IMR-90 (cell line): ENCODE results near the gene HMG20B. TPM values are rescaled to one million over a fixed set of nuclear protein-coding genes. Genes with fewer than 3 reads are reported as not detected.

Source experiments
- ATAC-seq: fragments of 200-7000 bp; cut with Tn5 transposase; 2 replicates; pipeline ENCODE4 v1.9.1; 2020; ENCODE audit warnings: low read depth, mild to moderate bottlenecking, moderate library complexity
- BruUV-seq: library from RNA; stranded (reverse); fragments of 400-500 nt; replicated peaks from 2 replicates; lab custom pipeline; 2021; lab: Mats Ljungman, UMichigan
- CTCF ChIA-PET: fragments of 300-600 bp; formaldehyde crosslinking; extraction: SDS; loops from one replicate; lab custom pipeline; 2021; ENCODE audit warnings: antibody characterized with exemption; lab: Yijun Ruan, JAX
- POLR2A ChIA-PET: fragments of 300-600 bp; sonication (Branson Sonifier 250); formaldehyde crosslinking; loops from one replicate; lab custom pipeline; 2022; ENCODE audit warnings: antibody characterized with exemption; ENCODE audit not compliant: unreplicated experiment; lab: Charles Lee
- DNase-seq: peaks from one replicate; pipeline ENCODE4 v3.0.0; 2013
- H2AFZ ChIP-seq: replicated peaks from 2 replicates; pipeline ENCODE3; 2013; ENCODE audit warnings: low read length, mild to moderate bottlenecking; ENCODE audit not compliant: poor library complexity
- H2AK5ac ChIP-seq: 2 replicates; pipeline ENCODE4 v1.6.1; 2013; ENCODE audit warnings: low read depth, low read length, inconsistent platforms
- H2AK9ac ChIP-seq: replicated peaks from 2 replicates; pipeline ENCODE3; 2013; ENCODE audit warnings: mild to moderate bottlenecking, low read depth, low read length, moderate library complexity; ENCODE audit not compliant: poor library complexity
- H2BK120ac ChIP-seq: 2 replicates; pipeline ENCODE4 v1.6.1; 2013; ENCODE audit warnings: low read depth, low read length, inconsistent platforms
- H2BK15ac ChIP-seq: 3 replicates; pipeline ENCODE4 v1.6.1; 2013; ENCODE audit warnings: low read depth, low read length, inconsistent platforms
- H2BK20ac ChIP-seq: 2 replicates; pipeline ENCODE4 v1.6.1; 2013; ENCODE audit warnings: low read depth, mild to moderate bottlenecking, inconsistent platforms, low read length, moderate library complexity
- H2BK5ac ChIP-seq: 2 replicates; pipeline ENCODE4 v1.6.1; 2013; ENCODE audit warnings: mild to moderate bottlenecking, low read depth, low read length, inconsistent platforms; ENCODE audit not compliant: poor library complexity, severe bottlenecking
- H3K14ac ChIP-seq: replicated peaks from 2 replicates; pipeline ENCODE4 v1.6.1; 2013; ENCODE audit warnings: low read depth, low read length, inconsistent platforms
- H3K18ac ChIP-seq: 2 replicates; pipeline ENCODE4 v1.6.1; 2013; ENCODE audit warnings: low read depth, low read length, control low read depth
- H3K23ac ChIP-seq: 2 replicates; pipeline ENCODE4 v1.6.1; 2013; ENCODE audit warnings: low read depth, low read length, inconsistent platforms
- H3K27ac ChIP-seq: 2 replicates; pipeline ENCODE4 v1.5.1; 2013; ENCODE audit warnings: mild to moderate bottlenecking, control low read depth, low read length; ENCODE audit not compliant: insufficient read depth
- H3K27me3 ChIP-seq: 2 replicates; pipeline ENCODE4 v1.6.1; 2013; ENCODE audit warnings: low read length; ENCODE audit not compliant: control insufficient read depth, insufficient read depth
- H3K36me3 ChIP-seq: 2 replicates; pipeline ENCODE4 v1.6.1; 2013; ENCODE audit warnings: low read length, mixed read lengths; ENCODE audit not compliant: control insufficient read depth, insufficient read depth
- H3K4ac ChIP-seq: 2 replicates; pipeline ENCODE4 v1.6.1; 2013; ENCODE audit warnings: low read depth, low read length, inconsistent platforms
- H3K4me1 ChIP-seq: 2 replicates; pipeline ENCODE4 v1.6.1; 2013; ENCODE audit warnings: low read length, mixed read lengths; ENCODE audit not compliant: control insufficient read depth, insufficient read depth
- H3K4me2 ChIP-seq: 2 replicates; pipeline ENCODE4 v1.6.1; 2013; ENCODE audit warnings: low read depth, mild to moderate bottlenecking, control low read depth, low read length, moderate library complexity
- H3K4me3 ChIP-seq: 2 replicates; pipeline ENCODE4 v1.5.1; 2013; ENCODE audit warnings: low read depth, mild to moderate bottlenecking, control low read depth, low read length, moderate library complexity; ENCODE audit not compliant: insufficient read depth
- H3K56ac ChIP-seq: 2 replicates; pipeline ENCODE4 v1.6.1; 2013; ENCODE audit warnings: low read length, inconsistent platforms; ENCODE audit not compliant: insufficient read depth; ENCODE audit errors: extremely low read depth
- H3K79me1 ChIP-seq, 2 experiments: 2 replicates each; pipeline ENCODE4 v1.6.1; 2013; ENCODE audit warnings: low read length in 2 of 2, inconsistent platforms in 1 of 2, low read depth in 1 of 2
- H3K9ac ChIP-seq: 2 replicates; pipeline ENCODE4 v1.6.1; 2013; ENCODE audit warnings: low read depth, low read length, control low read depth
- H3K9me1 ChIP-seq: 2 replicates; pipeline ENCODE4 v1.6.1; 2013; ENCODE audit warnings: low read length, inconsistent platforms; ENCODE audit not compliant: insufficient read depth
- H3K9me3 ChIP-seq: 2 replicates; pipeline ENCODE4 v1.6.1; 2013; ENCODE audit warnings: low read length; ENCODE audit not compliant: control insufficient read depth, insufficient read depth
- H4K20me1 ChIP-seq: 2 replicates; pipeline ENCODE4 v1.6.1; 2013; ENCODE audit warnings: low read length, inconsistent platforms; ENCODE audit not compliant: insufficient read depth
- H4K5ac ChIP-seq: 2 replicates; pipeline ENCODE4 v1.6.1; 2013; ENCODE audit warnings: mild to moderate bottlenecking, low read depth, low read length, control low read depth
- H4K8ac ChIP-seq, 2 experiments: 2 replicates each; pipeline ENCODE4 v1.6.1; 2013; ENCODE audit warnings: low read depth in 2 of 2, low read length in 2 of 2, control low read depth in 1 of 2, inconsistent platforms in 1 of 2
- H4K91ac ChIP-seq: 2 replicates; pipeline ENCODE4 v1.6.1; 2013; ENCODE audit warnings: low read depth, low read length, inconsistent platforms; ENCODE audit not compliant: insufficient read depth
- CTCF ChIP-seq: conservative IDR thresholded peaks from 2 replicates; pipeline ENCODE4 v1.5.1; 2012; ENCODE audit warnings: mild to moderate bottlenecking, low read depth, low read length, improper control_type of control experiment
- FOS ChIP-seq: fragments of 150-350 bp; IDR thresholded peaks from 2 replicates; pipeline ENCODE4 v1.6.1; 2016; ENCODE audit warnings: low read depth, low read length
- MAZ ChIP-seq: IDR thresholded peaks from 2 replicates; pipeline ENCODE4 v1.6.1; 2012; ENCODE audit warnings: low read depth, mild to moderate bottlenecking, low read length, improper control_type of control experiment, moderate library complexity, borderline replicate concordance
- MXI1 ChIP-seq: IDR thresholded peaks from 2 replicates; pipeline ENCODE4 v1.6.1; 2012; ENCODE audit warnings: low read depth, mild to moderate bottlenecking, low read length, moderate library complexity, borderline replicate concordance
- NFE2L2 ChIP-seq: fragments of 150-350 bp; IDR thresholded peaks from 2 replicates; pipeline ENCODE4 v1.6.1; 2016; ENCODE audit warnings: low read depth, mild to moderate bottlenecking, low read length
- POLR2A ChIP-seq: IDR thresholded peaks from 2 replicates; pipeline ENCODE4 v1.6.1; 2012; ENCODE audit warnings: mild to moderate bottlenecking, low read depth, low read length
- SMC3 ChIP-seq: fragments of 150-350 bp; IDR thresholded peaks from 2 replicates; pipeline ENCODE4 v1.6.1; 2016; ENCODE audit warnings: low read depth, mild to moderate bottlenecking, antibody characterized with exemption, low read length, moderate library complexity
- WGBS, 2 experiments: methylation state at CpG; one replicate each; pipeline versions ENCODE4 v1.1.5 to v1.1.7; 2013; ENCODE audit warnings: missing lambda C conversion rate in 2 of 2; ENCODE audit not compliant: insufficient read length in 1 of 2; ENCODE audit errors: extremely low coverage in 2 of 2; 5-methylcytosine and 5-hydroxymethylcytosine counted together
- dilution Hi-C: fragments of 300-500 bp; cut with HindIII; formaldehyde crosslinking; loops from one replicate; pipeline ENCODE4 v1.14.3; 2018; ENCODE audit warnings: low sequenced_read_pairs; ENCODE audit not compliant: unreplicated experiment
- in situ Hi-C: fragments of 300-500 bp; cut with MboI; formaldehyde crosslinking; loops from 3 replicates; pipeline ENCODE4 v1.14.3; 2019; ENCODE audit warnings: low sequenced_read_pairs, inconsistent platforms, mixed read lengths
- intact Hi-C: fragments of 100-400 bp; cut with micrococcal nuclease; formaldehyde crosslinking; loops from 2 replicates; pipeline ENCODE4 v1.10.0; 2022
- polyA plus RNA-seq, 3 experiments: library from polyadenylated mRNA; depleted of rRNA; stranded (reverse); fragments of >200 nt; gene quantifications; 2 replicates each; pipeline ENCODE4 v1.2.3, GENCODE V29; 2012; ENCODE audit warnings: low replicate concordance in 1 of 3
- total RNA-seq: library from RNA; depleted of rRNA; stranded (reverse); fragments of >200 nt; gene quantifications from 2 replicates; pipeline ENCODE4 v1.2.3, GENCODE V29; 2012
- TF ChIP-seq, protein P1 (sequence below): fragments of 150-350 bp; IDR thresholded peaks from 2 replicates; pipeline ENCODE4 v1.6.1; 2017; ENCODE audit warnings: mild to moderate bottlenecking, antibody characterized with exemption, low read length, low read depth

HMG20B gene
- total and polyA plus RNA-seq, 2 of the 4 experiments (the other 2 are of a cell fraction), result 57.5 to 63.8 TPM

DNA sequence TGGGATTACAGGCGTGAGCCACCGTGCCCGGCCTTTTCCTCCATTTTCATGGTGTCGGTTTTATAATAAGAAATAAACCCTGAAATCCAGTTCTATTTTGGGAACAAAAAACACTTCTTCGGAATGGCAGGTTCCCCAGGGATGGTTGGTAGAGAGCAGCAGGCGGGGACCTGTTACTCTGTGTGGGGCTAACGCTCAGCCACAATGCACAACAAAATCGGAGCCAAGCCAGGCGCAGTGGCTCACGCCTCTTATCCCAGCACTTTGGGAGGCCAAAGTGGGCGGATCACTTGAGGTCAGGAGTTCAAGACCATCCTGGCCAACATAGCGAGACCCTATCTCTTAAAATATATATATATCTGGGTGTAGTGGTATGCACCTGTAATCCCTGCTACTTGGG is 28.3 kb downstream of the HMG20B start:
- Histone ChIP-seq H3K4me3 (no peak overlapping the region), H2AK9ac (no peak overlapping the region), H3K23ac (no peak overlapping the region), H4K20me1 (no peaks in the 10 kb centered on the region), H3K4me2 (no peak overlapping the region), H3K4me1 (peaks cover under 1% of the 10 kb centered on the region; the same call in 1 of the 2 replicates), H4K5ac (no peak overlapping the region), H3K9me1 (no peaks in the 10 kb centered on the region), H4K91ac (no peak overlapping the region), H4K8ac (no peak overlapping the region), H3K27me3 (no peaks in the 10 kb centered on the region), H3K36me3 (peaks cover 2% of the 10 kb centered on the region; the same call in 1 of the 2 replicates), H3K27ac (no peak overlapping the region), H2AK5ac (no peak overlapping the region), H3K56ac (no peak overlapping the region), H3K4ac (no peak overlapping the region), H3K14ac (no peak overlapping the region), H3K9me3 (no peaks in the 10 kb centered on the region), H2BK15ac (no peak overlapping the region), H2BK20ac (no peak overlapping the region), H2BK120ac (no peak overlapping the region), H3K18ac (no peak overlapping the region), H2AFZ (no peak overlapping the region), H2BK5ac (no peak overlapping the region), H3K9ac (no peak overlapping the region), H3K79me1 (peaks cover 7 to 8% of the 10 kb centered on the region in 2 experiments)
- in situ Hi-C loops, result loop anchor here (25.0 kb wide), 1 partner anchor 289 kb away; no protein-coding TSS in a partner anchor
- POLR2A ChIA-PET, result no interaction called here
- no peak for TF ChIP-seq SMC3
- no peak for TF ChIP-seq MAZ
- no peak for TF ChIP-seq POLR2A
- TF ChIP-seq CTCF, result no peak
- TF ChIP-seq NFE2L2, result no peak
- TF ChIP-seq, protein P1, sequence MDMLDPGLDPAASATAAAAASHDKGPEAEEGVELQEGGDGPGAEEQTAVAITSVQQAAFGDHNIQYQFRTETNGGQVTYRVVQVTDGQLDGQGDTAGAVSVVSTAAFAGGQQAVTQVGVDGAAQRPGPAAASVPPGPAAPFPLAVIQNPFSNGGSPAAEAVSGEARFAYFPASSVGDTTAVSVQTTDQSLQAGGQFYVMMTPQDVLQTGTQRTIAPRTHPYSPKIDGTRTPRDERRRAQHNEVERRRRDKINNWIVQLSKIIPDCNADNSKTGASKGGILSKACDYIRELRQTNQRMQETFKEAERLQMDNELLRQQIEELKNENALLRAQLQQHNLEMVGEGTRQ, result no peak
- TF ChIP-seq MXI1, result no peak
- no peak for TF ChIP-seq FOS
- CTCF ChIA-PET, result no interaction called here
- ATAC-seq (no peak), DNase-seq (no peak)
- WGBS, 2 experiments, result 100% methylated on average over 1 of the region's 12 CpGs; no CpG with 5 or more reads in 1 of the 2 experiments
- dilution Hi-C loops, result no loop called here
- no TSS peak for BruUV-seq
- intact Hi-C loops, result no loop called here
